ENCODE data around the gene ROCK2.

ROCK2 gene

DNA sequence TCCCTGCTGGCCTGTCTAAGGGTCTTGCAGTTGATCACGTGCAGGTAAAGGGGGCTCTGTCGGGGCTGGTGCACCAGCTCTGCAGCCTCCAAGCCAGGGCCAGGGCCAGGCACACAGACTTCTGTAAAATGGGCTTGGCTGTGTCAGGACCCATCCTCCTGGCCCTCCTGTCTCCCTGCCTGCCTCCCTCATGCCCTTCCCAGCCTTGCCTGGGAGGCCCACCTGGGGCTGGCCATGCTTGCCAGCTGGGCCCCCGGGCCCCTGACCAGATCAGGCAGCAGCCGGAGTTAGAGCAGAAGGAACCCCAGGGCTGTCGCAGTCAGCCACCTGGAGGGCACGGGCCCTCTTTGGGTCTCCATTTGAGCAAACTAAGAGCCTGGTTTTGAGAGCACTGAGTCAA, 187.1 kb downstream of the ROCK2 start:
- Histone ChIP-seq H3K36me3 (ENCODE audit: control insufficient read depth in 2 of 2, insufficient read depth in 1 of 2, low read length in 2 of 2) (no peaks in the 10 kb centered on the region), H3K27ac (ENCODE audit: extremely low read depth, low read depth, low read length) (no peak overlapping the region), H3K9me3 (ENCODE audit: control insufficient read depth, insufficient read depth, low read depth, low read length) (no peaks in the 10 kb centered on the region), H3K4me1 (ENCODE audit: control insufficient read depth, insufficient read depth, low read length) (no peaks in the 10 kb centered on the region), H3K4me3 (ENCODE audit: low read depth, low read length) (no peak overlapping the region)
- POLR2A ChIA-PET: no interaction called here
- CTCF ChIA-PET: interaction anchor here (1.1 kb wide), 1 partner anchor 427 kb away, joined by 3 read pairs; no protein-coding TSS in a partner anchor
- no peak for TF ChIP-seq KLF16 (tag by site-specific recombination; IDR thresholded peaks at IDR 0.05)
- TF ChIP-seq ZNF221 (tag by site-specific recombination; IDR thresholded peaks at IDR 0.05; ENCODE audit: borderline replicate concordance): no peak
- no peak for TF ChIP-seq ZNF23 (tag by site-specific recombination; IDR thresholded peaks at IDR 0.05; ENCODE audit: borderline replicate concordance)
- TF ChIP-seq ZNF112 (tag by site-specific recombination; IDR thresholded peaks at IDR 0.05): no peak
- no peak for TF ChIP-seq ZNF350 (tag by site-specific recombination; IDR thresholded peaks at IDR 0.05)
- no peak for TF ChIP-seq ZNF585B (tag by site-specific recombination; IDR thresholded peaks at IDR 0.05)
- TF ChIP-seq ZNF596 (tag by site-specific recombination; IDR thresholded peaks at IDR 0.05): no peak
- TF ChIP-seq, protein P1, sequence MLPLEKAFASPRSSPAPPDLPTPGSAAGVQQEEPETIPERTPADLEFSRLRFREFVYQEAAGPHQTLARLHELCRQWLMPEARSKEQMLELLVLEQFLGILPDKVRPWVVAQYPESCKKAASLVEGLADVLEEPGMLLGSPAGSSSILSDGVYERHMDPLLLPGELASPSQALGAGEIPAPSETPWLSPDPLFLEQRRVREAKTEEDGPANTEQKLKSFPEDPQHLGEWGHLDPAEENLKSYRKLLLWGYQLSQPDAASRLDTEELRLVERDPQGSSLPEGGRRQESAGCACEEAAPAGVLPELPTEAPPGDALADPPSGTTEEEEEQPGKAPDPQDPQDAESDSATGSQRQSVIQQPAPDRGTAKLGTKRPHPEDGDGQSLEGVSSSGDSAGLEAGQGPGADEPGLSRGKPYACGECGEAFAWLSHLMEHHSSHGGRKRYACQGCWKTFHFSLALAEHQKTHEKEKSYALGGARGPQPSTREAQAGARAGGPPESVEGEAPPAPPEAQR (tag by site-specific recombination; IDR thresholded peaks at IDR 0.05): no peak
- TF ChIP-seq GFI1B (tag by site-specific recombination; IDR thresholded peaks at IDR 0.05): no peak
- TF ChIP-seq YY2 (tag by site-specific recombination; IDR thresholded peaks at IDR 0.05): no peak
- TF ChIP-seq ZNF791 (tag by site-specific recombination; IDR thresholded peaks at IDR 0.05): no peak
- TF ChIP-seq ZNF555 (tag by site-specific recombination; conservative IDR thresholded peaks at IDR 0.05): no peak
- TF ChIP-seq ZNF510 (tag by site-specific recombination; IDR thresholded peaks at IDR 0.05; ENCODE audit: insufficient replicate concordance): no peak

DNA sequence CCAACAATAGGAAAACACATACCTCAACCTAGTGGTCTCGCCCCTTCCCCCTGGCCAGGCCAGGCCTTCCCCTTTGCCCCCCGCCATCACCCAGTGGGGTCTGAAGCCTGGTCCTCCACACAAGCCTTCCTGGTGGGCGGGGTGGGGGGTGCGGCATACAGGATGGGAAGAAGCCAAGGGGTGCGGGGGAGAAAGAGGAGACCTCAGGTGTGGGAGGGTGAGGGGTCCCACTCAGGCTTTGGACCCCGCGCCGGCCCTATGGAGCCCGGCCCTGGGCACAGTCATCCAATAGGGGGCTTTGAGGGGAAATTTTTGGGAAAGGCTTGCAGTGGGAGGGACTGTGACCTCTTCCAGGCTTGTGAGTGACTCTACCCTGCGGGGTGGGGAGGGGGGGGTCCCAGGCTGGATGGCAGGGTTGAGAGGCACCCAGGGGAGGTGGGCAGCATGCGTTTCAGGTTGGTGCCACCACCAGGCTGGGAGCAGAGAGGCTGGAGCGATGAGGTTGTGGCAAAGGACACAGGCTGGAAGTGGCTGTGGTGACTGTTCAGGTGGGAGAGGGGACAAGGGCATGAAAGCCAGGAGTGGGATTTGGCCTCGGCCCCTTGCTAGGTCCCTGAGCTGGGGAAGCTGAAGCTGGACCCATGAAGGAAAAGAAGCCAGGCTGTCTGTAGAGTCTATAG, 187.9 kb downstream of the ROCK2 start:
- no peaks in the 10 kb centered on the region for H3K36me3 ChIP-seq (ENCODE audit: control insufficient read depth in 2 of 2, insufficient read depth in 1 of 2, low read length in 2 of 2)
- CTCF ChIA-PET: no interaction called here
- TF ChIP-seq ZBTB48 (tag by site-specific recombination; IDR thresholded peaks at IDR 0.05): peak; percentile 75
- TF ChIP-seq ZNF211 (tag by site-specific recombination; IDR thresholded peaks at IDR 0.05; ENCODE audit: low read depth): no peak

DNA sequence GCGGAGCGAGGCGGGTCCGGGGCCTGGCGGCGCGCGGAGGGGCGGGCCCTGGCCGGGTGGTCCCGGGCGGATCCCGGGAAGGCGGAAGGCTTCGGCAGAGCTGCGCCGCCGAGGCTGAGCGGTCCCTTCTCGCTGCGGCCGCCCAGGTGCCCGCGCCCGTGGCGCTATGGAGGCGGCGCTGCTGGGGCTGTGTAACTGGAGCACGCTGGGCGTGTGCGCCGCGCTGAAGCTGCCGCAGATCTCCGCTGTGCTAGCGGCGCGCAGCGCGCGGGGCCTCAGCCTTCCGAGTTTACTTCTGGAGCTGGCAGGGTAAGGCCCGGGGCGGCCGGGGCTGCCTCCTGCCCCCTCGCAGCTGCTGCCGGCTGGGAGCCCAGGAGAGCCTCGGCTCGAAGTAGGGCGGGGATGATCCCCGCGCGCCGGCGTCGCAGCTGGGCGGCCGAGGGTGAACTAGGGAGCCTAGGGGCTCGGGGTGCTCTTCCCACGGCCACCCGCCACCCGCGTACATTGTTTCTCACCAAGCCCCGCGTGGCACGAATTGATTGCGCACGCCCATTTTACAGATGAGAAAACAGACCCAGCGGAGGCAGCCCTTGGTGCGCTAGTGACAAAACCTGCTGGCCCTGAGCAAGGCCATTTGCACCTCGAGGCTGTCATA, 188.9 kb downstream of the ROCK2 start, which contains the start of gene SLC66A3:
Gene SLC66A3 (plus strand): TSS at position 87 of the 655 bp plus-strand sequence. CDS start 80 bp downstream, at position 167.
- POLR2A ChIA-PET: interaction anchor here (0.6 to 1.2 kb wide), 7 partner anchors 16 to 258 kb away, joined by 3 to 8 read pairs (median 3); partner anchors contain the start of gene ROCK2
- Histone ChIP-seq H3K36me3 (ENCODE audit: control insufficient read depth in 2 of 2, insufficient read depth in 1 of 2, low read length in 2 of 2) (no peaks in the 10 kb centered on the region), H3K4me1 (ENCODE audit: control insufficient read depth, insufficient read depth, low read length) (no peaks in the 10 kb centered on the region), H3K9me3 (ENCODE audit: control insufficient read depth, insufficient read depth, low read depth, low read length) (no peaks in the 10 kb centered on the region), H3K27ac (ENCODE audit: extremely low read depth, low read depth, low read length) (peak within 1 kb of the TSS; percentile 87), H3K4me3 (ENCODE audit: low read depth, low read length) (peak within 1 kb of the TSS; percentile 61)
- CTCF ChIA-PET: interaction anchor here (0.6 kb wide), 1 partner anchor 23 kb away, joined by 3 read pairs; no protein-coding TSS in a partner anchor
- TF ChIP-seq, protein P2, sequence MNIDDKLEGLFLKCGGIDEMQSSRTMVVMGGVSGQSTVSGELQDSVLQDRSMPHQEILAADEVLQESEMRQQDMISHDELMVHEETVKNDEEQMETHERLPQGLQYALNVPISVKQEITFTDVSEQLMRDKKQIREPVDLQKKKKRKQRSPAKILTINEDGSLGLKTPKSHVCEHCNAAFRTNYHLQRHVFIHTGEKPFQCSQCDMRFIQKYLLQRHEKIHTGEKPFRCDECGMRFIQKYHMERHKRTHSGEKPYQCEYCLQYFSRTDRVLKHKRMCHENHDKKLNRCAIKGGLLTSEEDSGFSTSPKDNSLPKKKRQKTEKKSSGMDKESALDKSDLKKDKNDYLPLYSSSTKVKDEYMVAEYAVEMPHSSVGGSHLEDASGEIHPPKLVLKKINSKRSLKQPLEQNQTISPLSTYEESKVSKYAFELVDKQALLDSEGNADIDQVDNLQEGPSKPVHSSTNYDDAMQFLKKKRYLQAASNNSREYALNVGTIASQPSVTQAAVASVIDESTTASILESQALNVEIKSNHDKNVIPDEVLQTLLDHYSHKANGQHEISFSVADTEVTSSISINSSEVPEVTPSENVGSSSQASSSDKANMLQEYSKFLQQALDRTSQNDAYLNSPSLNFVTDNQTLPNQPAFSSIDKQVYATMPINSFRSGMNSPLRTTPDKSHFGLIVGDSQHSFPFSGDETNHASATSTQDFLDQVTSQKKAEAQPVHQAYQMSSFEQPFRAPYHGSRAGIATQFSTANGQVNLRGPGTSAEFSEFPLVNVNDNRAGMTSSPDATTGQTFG (tag by site-specific recombination; IDR thresholded peaks at IDR 0.05; ENCODE audit: borderline replicate concordance): no peak
- TF ChIP-seq SP3 (tag by site-specific recombination; IDR thresholded peaks at IDR 0.05): peak; percentile 21; the same call in 1 of the 2 replicates
- peak; percentile 26; the same call in 1 of the 2 replicates for TF ChIP-seq ZNF394 (tag by site-specific recombination; IDR thresholded peaks at IDR 0.05; ENCODE audit: borderline replicate concordance)
- no peak for TF ChIP-seq ZNF202 (tag by site-specific recombination; IDR thresholded peaks at IDR 0.05; ENCODE audit: borderline replicate concordance)
- TF ChIP-seq FEZF1 (tag by site-specific recombination; IDR thresholded peaks at IDR 0.05): peak; percentile 18; the same call in 1 of the 2 replicates
- TF ChIP-seq, protein P3, sequence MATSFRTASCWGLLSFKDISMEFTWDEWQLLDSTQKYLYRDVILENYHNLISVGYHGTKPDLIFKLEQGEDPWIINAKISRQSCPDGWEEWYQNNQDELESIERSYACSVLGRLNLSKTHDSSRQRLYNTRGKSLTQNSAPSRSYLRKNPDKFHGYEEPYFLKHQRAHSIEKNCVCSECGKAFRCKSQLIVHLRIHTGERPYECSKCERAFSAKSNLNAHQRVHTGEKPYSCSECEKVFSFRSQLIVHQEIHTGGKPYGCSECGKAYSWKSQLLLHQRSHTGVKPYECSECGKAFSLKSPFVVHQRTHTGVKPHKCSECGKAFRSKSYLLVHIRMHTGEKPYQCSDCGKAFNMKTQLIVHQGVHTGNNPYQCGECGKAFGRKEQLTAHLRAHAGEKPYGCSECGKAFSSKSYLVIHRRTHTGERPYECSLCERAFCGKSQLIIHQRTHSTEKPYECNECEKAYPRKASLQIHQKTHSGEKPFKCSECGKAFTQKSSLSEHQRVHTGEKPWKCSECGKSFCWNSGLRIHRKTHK (tag by site-specific recombination; IDR thresholded peaks at IDR 0.05): no peak
- TF ChIP-seq ZNF501 (tag by site-specific recombination; IDR thresholded peaks at IDR 0.05): peak; percentile 37; the same call in 1 of the 2 replicates
- no peak for TF ChIP-seq ZNF623 (tag by site-specific recombination; IDR thresholded peaks at IDR 0.05)
- TF ChIP-seq TCF7L2 (IDR thresholded peaks at IDR 0.05; ENCODE audit: borderline replicate concordance, low read depth, low read length): no peak

More for the DNA sequence above, 187.9 kb downstream of the ROCK2 start:
- no peaks in the 10 kb centered on the region for H3K9me3 ChIP-seq (ENCODE audit: control insufficient read depth, insufficient read depth, low read depth, low read length)
- POLR2A ChIA-PET: no interaction called here
- no peak overlapping the region for H3K4me3 ChIP-seq (ENCODE audit: low read depth, low read length)
- H3K4me1 ChIP-seq (ENCODE audit: control insufficient read depth, insufficient read depth, low read length): no peaks in the 10 kb centered on the region
- H3K27ac ChIP-seq (ENCODE audit: extremely low read depth, low read depth, low read length): no peak overlapping the region

Data from HEK293 (cell line).